ENCODE measurements around the gene TBC1D14.

The TBC1D14 gene

GRCh38 chr4:6960154-6960553 lies 50.5 kb downstream of the TBC1D14 start:
- Histone ChIP-seq H3K27ac (ENCODE audit: low read depth, low read length) (no peak overlapping the region), H3K9ac (ENCODE audit: low read length) (no peak overlapping the region)

GRCh38 chr4:6960628-6961412 lies 51.2 kb downstream of the TBC1D14 start:
- H3K79me2 ChIP-seq (ENCODE audit: insufficient read depth, low read length), result no peaks in the 10 kb centered on the region
- no peak overlapping the region for H3K4me3 ChIP-seq (ENCODE audit: insufficient read depth, low read length, poor library complexity, severe bottlenecking)
- no peaks in the 10 kb centered on the region for H3K9me3 ChIP-seq (ENCODE audit: insufficient read depth, low read length)
- H3K27me3 ChIP-seq (ENCODE audit: low read length), result no peaks in the 10 kb centered on the region
- no peak overlapping the region for H3K9ac ChIP-seq (ENCODE audit: low read length)
- H3K4me2 ChIP-seq (ENCODE audit: low read depth, low read length, poor library complexity, severe bottlenecking), result no peak overlapping the region
- no peak overlapping the region for H3K27ac ChIP-seq (ENCODE audit: low read depth, low read length)
- 0 out of 2 replicates have a peak, but pooled peaks cover 3% of the 10 kb centered on the region for H4K20me1 ChIP-seq (ENCODE audit: low read depth, low read length)
- H3K36me3 ChIP-seq (ENCODE audit: low read length), result no peaks in the 10 kb centered on the region
- no peak overlapping the region for H2AFZ ChIP-seq (ENCODE audit: low read depth, low read length, severe bottlenecking)
- no peaks in the 10 kb centered on the region for H3K9me2 ChIP-seq (replicated peaks; ENCODE audit: insufficient read depth, low read length)
- no peaks in the 10 kb centered on the region; the same call in 1 of the 2 replicates for H3F3A ChIP-seq (ENCODE audit: insufficient read depth)
- TF ChIP-seq CTCF (IDR thresholded peaks at IDR 0.05; ENCODE audit: insufficient read depth, low read length, poor library complexity, severe bottlenecking) (no peak), EZH2phosphoT487 (conservative IDR thresholded peaks at IDR 0.05; ENCODE audit: low read length) (no peak)

More at GRCh38 chr4:6960154-6960553, 50.5 kb downstream of the TBC1D14 start:
- Histone ChIP-seq H3K9me3 (ENCODE audit: insufficient read depth, low read length) (no peaks in the 10 kb centered on the region), H3F3A (ENCODE audit: insufficient read depth) (no peaks in the 10 kb centered on the region; the same call in 1 of the 2 replicates), H3K27me3 (ENCODE audit: low read length) (no peaks in the 10 kb centered on the region), H4K20me1 (ENCODE audit: low read depth, low read length) (0 out of 2 replicates have a peak, but pooled peaks cover 3% of the 10 kb centered on the region), H3K4me2 (ENCODE audit: low read depth, low read length, poor library complexity, severe bottlenecking) (no peak overlapping the region), H3K9me2 (replicated peaks; ENCODE audit: insufficient read depth, low read length) (no peaks in the 10 kb centered on the region), H3K36me3 (ENCODE audit: low read length) (no peaks in the 10 kb centered on the region), H3K79me2 (ENCODE audit: insufficient read depth, low read length) (no peaks in the 10 kb centered on the region), H2AFZ (ENCODE audit: low read depth, low read length, severe bottlenecking) (no peak overlapping the region), H3K4me3 (ENCODE audit: insufficient read depth, low read length, poor library complexity, severe bottlenecking) (no peak overlapping the region)
- no peak for TF ChIP-seq CTCF (IDR thresholded peaks at IDR 0.05; ENCODE audit: insufficient read depth, low read length, poor library complexity, severe bottlenecking)
- TF ChIP-seq EZH2phosphoT487 (conservative IDR thresholded peaks at IDR 0.05; ENCODE audit: low read length), result no peak

- H3K27me3 ChIP-seq (ENCODE audit: low read length), result no peaks in the 10 kb centered on the region
- H4K20me1 ChIP-seq (ENCODE audit: low read depth, low read length), result 0 out of 2 replicates have a peak, but pooled peaks cover 3% of the 10 kb centered on the region
- H3K9ac ChIP-seq (ENCODE audit: low read length), result no peak overlapping the region
- H3K36me3 ChIP-seq (ENCODE audit: low read length), result no peaks in the 10 kb centered on the region
- no peaks in the 10 kb centered on the region; the same call in 1 of the 2 replicates for H3F3A ChIP-seq (ENCODE audit: insufficient read depth)
- TF ChIP-seq EZH2phosphoT487 (conservative IDR thresholded peaks at IDR 0.05; ENCODE audit: low read length), result no peak
- H3K79me2 ChIP-seq (ENCODE audit: insufficient read depth, low read length), result no peaks in the 10 kb centered on the region
- H3K4me2 ChIP-seq (ENCODE audit: low read depth, low read length, poor library complexity, severe bottlenecking), result no peak overlapping the region
- H3K9me2 ChIP-seq (replicated peaks; ENCODE audit: insufficient read depth, low read length), result no peaks in the 10 kb centered on the region
- no peaks in the 10 kb centered on the region for H3K9me3 ChIP-seq (ENCODE audit: insufficient read depth, low read length)
- no peak overlapping the region for H3K27ac ChIP-seq (ENCODE audit: low read depth, low read length)
- H2AFZ ChIP-seq (ENCODE audit: low read depth, low read length, severe bottlenecking), result no peak overlapping the region
- no peak overlapping the region for H3K4me3 ChIP-seq (ENCODE audit: insufficient read depth, low read length, poor library complexity, severe bottlenecking)
These were observed 52.0 kb downstream of the TBC1D14 start for GRCh38 chr4:6961496-6962210.

Data from SU-DHL-6 (cell line).